ENCODE results near the gene DSCAML1. TPM values are rescaled to one million over a fixed set of nuclear protein-coding genes. Genes with fewer than 3 reads are reported as not detected.

Gene DSCAML1
- total and polyA plus RNA-seq, 2 donors, result 0.32 to 0.47 TPM

GRCh38 chr11:117677729-117678310 is 119.2 kb downstream of the DSCAML1 start:
- DNase-seq (ENCODE audit: low read depth in 6 of 9, low spot score in 9 of 9), result no peak
- no peaks in the 10 kb centered on the region for H3K36me3 ChIP-seq (ENCODE audit: control insufficient read depth in 2 of 2, insufficient read depth in 2 of 2, low read length in 1 of 2)
- peaks cover 0 to 2% of the 10 kb centered on the region in 2 donors for H3K27me3 ChIP-seq (ENCODE audit: control insufficient read depth in 2 of 2, insufficient read depth in 1 of 2, low read length in 1 of 2)
- peaks cover 0 to 1% of the 10 kb centered on the region in 2 donors for H3K9me3 ChIP-seq (ENCODE audit: control insufficient read depth in 2 of 2, insufficient read depth in 1 of 2, low read length in 1 of 2)
- H3K4me1 ChIP-seq (ENCODE audit: control insufficient read depth in 2 of 2, insufficient read depth in 2 of 2, low read length in 2 of 2), result no peaks in the 10 kb centered on the region
- no peak overlapping the region for H3K4me3 ChIP-seq (ENCODE audit: low read length in 2 of 2)
- H3K27ac ChIP-seq (ENCODE audit: low read depth in 1 of 2, low read length in 1 of 2), result no peak overlapping the region
- 93% methylated on average over 12 of the region's 12 CpGs for WGBS

GRCh38 chr11:117676501-117676900 is 120.5 kb downstream of the DSCAML1 start:
- H3K4me3 ChIP-seq (ENCODE audit: low read length in 2 of 2), result no peak overlapping the region
- H3K27ac ChIP-seq (ENCODE audit: low read depth in 1 of 2, low read length in 1 of 2), result no peak overlapping the region
- peaks cover 0 to 2% of the 10 kb centered on the region in 2 donors for H3K27me3 ChIP-seq (ENCODE audit: control insufficient read depth in 2 of 2, insufficient read depth in 1 of 2, low read length in 1 of 2)
- WGBS, result 95% methylated on average over 7 of the region's 7 CpGs
- no peaks in the 10 kb centered on the region for H3K4me1 ChIP-seq (ENCODE audit: control insufficient read depth in 2 of 2, insufficient read depth in 2 of 2, low read length in 2 of 2)
- DNase-seq (ENCODE audit: low read depth in 6 of 9, low spot score in 9 of 9), result no peak
- no peaks in the 10 kb centered on the region for H3K36me3 ChIP-seq (ENCODE audit: control insufficient read depth in 2 of 2, insufficient read depth in 2 of 2, low read length in 1 of 2)
- H3K9me3 ChIP-seq (ENCODE audit: control insufficient read depth in 2 of 2, insufficient read depth in 1 of 2, low read length in 1 of 2), result peaks cover 0 to 1% of the 10 kb centered on the region in 2 donors

GRCh38 chr11:117673602-117674001 is 123.4 kb downstream of the DSCAML1 start:
- no peaks in the 10 kb centered on the region for H3K36me3 ChIP-seq (ENCODE audit: control insufficient read depth in 2 of 2, insufficient read depth in 2 of 2, low read length in 1 of 2)
- no peak overlapping the region for H3K27ac ChIP-seq (ENCODE audit: low read depth in 1 of 2, low read length in 1 of 2)
- DNase-seq (ENCODE audit: low read depth in 6 of 9, low spot score in 9 of 9), result no peak
- H3K27me3 ChIP-seq (ENCODE audit: control insufficient read depth in 2 of 2, insufficient read depth in 1 of 2, low read length in 1 of 2), result no peaks in the 10 kb centered on the region
- H3K9me3 ChIP-seq (ENCODE audit: control insufficient read depth in 2 of 2, insufficient read depth in 1 of 2, low read length in 1 of 2), result peaks cover 0 to 1% of the 10 kb centered on the region in 2 donors
- no peaks in the 10 kb centered on the region for H3K4me1 ChIP-seq (ENCODE audit: control insufficient read depth in 2 of 2, insufficient read depth in 2 of 2, low read length in 2 of 2)
- 93% methylated on average over 8 of the region's 8 CpGs for WGBS
- H3K4me3 ChIP-seq (ENCODE audit: low read length in 2 of 2), result no peak overlapping the region

- 95% methylated on average over 4 of the region's 4 CpGs for WGBS
- no peak overlapping the region for H3K27ac ChIP-seq (ENCODE audit: low read depth in 1 of 2, low read length in 1 of 2)
- no peak for DNase-seq (ENCODE audit: low read depth in 6 of 9, low spot score in 9 of 9)
- H3K36me3 ChIP-seq (ENCODE audit: control insufficient read depth in 2 of 2, insufficient read depth in 2 of 2, low read length in 1 of 2), result no peaks in the 10 kb centered on the region
- no peak overlapping the region for H3K4me3 ChIP-seq (ENCODE audit: low read length in 2 of 2)
- no peaks in the 10 kb centered on the region for H3K27me3 ChIP-seq (ENCODE audit: control insufficient read depth in 2 of 2, insufficient read depth in 1 of 2, low read length in 1 of 2)
- H3K9me3 ChIP-seq (ENCODE audit: control insufficient read depth in 2 of 2, insufficient read depth in 1 of 2, low read length in 1 of 2), result no peaks in the 10 kb centered on the region
- H3K4me1 ChIP-seq (ENCODE audit: control insufficient read depth in 2 of 2, insufficient read depth in 2 of 2, low read length in 2 of 2), result no peaks in the 10 kb centered on the region
Measured at GRCh38 chr11:117671370-117671769, 125.6 kb downstream of the DSCAML1 start.

- 95% methylated on average over 7 of the region's 7 CpGs for WGBS
- no peaks in the 10 kb centered on the region for H3K9me3 ChIP-seq (ENCODE audit: control insufficient read depth in 2 of 2, insufficient read depth in 1 of 2, low read length in 1 of 2)
- H3K36me3 ChIP-seq (ENCODE audit: control insufficient read depth in 2 of 2, insufficient read depth in 2 of 2, low read length in 1 of 2), result no peaks in the 10 kb centered on the region
- H3K4me3 ChIP-seq (ENCODE audit: low read length in 2 of 2), result no peak overlapping the region
- no peaks in the 10 kb centered on the region for H3K27me3 ChIP-seq (ENCODE audit: control insufficient read depth in 2 of 2, insufficient read depth in 1 of 2, low read length in 1 of 2)
- no peak overlapping the region for H3K27ac ChIP-seq (ENCODE audit: low read depth in 1 of 2, low read length in 1 of 2)
- H3K4me1 ChIP-seq (ENCODE audit: control insufficient read depth in 2 of 2, insufficient read depth in 2 of 2, low read length in 2 of 2), result no peaks in the 10 kb centered on the region
- no peak for DNase-seq (ENCODE audit: low read depth in 6 of 9, low spot score in 9 of 9)
Measured at GRCh38 chr11:117670924-117671323, 126.1 kb downstream of the DSCAML1 start.

- no peaks in the 10 kb centered on the region for H3K4me1 ChIP-seq (ENCODE audit: control insufficient read depth in 2 of 2, insufficient read depth in 2 of 2, low read length in 2 of 2)
- H3K36me3 ChIP-seq (ENCODE audit: control insufficient read depth in 2 of 2, insufficient read depth in 2 of 2, low read length in 1 of 2), result no peaks in the 10 kb centered on the region
- H3K9me3 ChIP-seq (ENCODE audit: control insufficient read depth in 2 of 2, insufficient read depth in 1 of 2, low read length in 1 of 2), result no peaks in the 10 kb centered on the region
- WGBS, result 94% methylated on average over 5 of the region's 5 CpGs
- H3K27ac ChIP-seq (ENCODE audit: low read depth in 1 of 2, low read length in 1 of 2), result no peak overlapping the region
- H3K27me3 ChIP-seq (ENCODE audit: control insufficient read depth in 2 of 2, insufficient read depth in 1 of 2, low read length in 1 of 2), result no peaks in the 10 kb centered on the region
- no peak for DNase-seq (ENCODE audit: low read depth in 6 of 9, low spot score in 9 of 9)
- no peak overlapping the region for H3K4me3 ChIP-seq (ENCODE audit: low read length in 2 of 2)
Measured at GRCh38 chr11:117670443-117670842, 126.6 kb downstream of the DSCAML1 start.

- Histone ChIP-seq H3K4me1 (ENCODE audit: control insufficient read depth in 2 of 2, insufficient read depth in 2 of 2, low read length in 2 of 2) (no peaks in the 10 kb centered on the region), H3K27me3 (ENCODE audit: control insufficient read depth in 2 of 2, insufficient read depth in 1 of 2, low read length in 1 of 2) (no peaks in the 10 kb centered on the region), H3K9me3 (ENCODE audit: control insufficient read depth in 2 of 2, insufficient read depth in 1 of 2, low read length in 1 of 2) (no peaks in the 10 kb centered on the region), H3K4me3 (ENCODE audit: low read length in 2 of 2) (no peak overlapping the region), H3K27ac (ENCODE audit: low read depth in 1 of 2, low read length in 1 of 2) (no peak overlapping the region), H3K36me3 (ENCODE audit: control insufficient read depth in 2 of 2, insufficient read depth in 2 of 2, low read length in 1 of 2) (no peaks in the 10 kb centered on the region)
- no peak for DNase-seq (ENCODE audit: low read depth in 6 of 9, low spot score in 9 of 9)
- 96% methylated on average over 4 of the region's 4 CpGs for WGBS
Measured at GRCh38 chr11:117669616-117670015, 127.4 kb downstream of the DSCAML1 start.

GRCh38 chr11:117669062-117669461 is 128.0 kb downstream of the DSCAML1 start:
- Histone ChIP-seq H3K36me3 (ENCODE audit: control insufficient read depth in 2 of 2, insufficient read depth in 2 of 2, low read length in 1 of 2) (no peaks in the 10 kb centered on the region), H3K9me3 (ENCODE audit: control insufficient read depth in 2 of 2, insufficient read depth in 1 of 2, low read length in 1 of 2) (no peaks in the 10 kb centered on the region), H3K4me3 (ENCODE audit: low read length in 2 of 2) (no peak overlapping the region), H3K27ac (ENCODE audit: low read depth in 1 of 2, low read length in 1 of 2) (no peak overlapping the region), H3K4me1 (ENCODE audit: control insufficient read depth in 2 of 2, insufficient read depth in 2 of 2, low read length in 2 of 2) (no peaks in the 10 kb centered on the region), H3K27me3 (ENCODE audit: control insufficient read depth in 2 of 2, insufficient read depth in 1 of 2, low read length in 1 of 2) (no peaks in the 10 kb centered on the region)
- DNase-seq (ENCODE audit: low read depth in 6 of 9, low spot score in 9 of 9), result no peak
- 98% methylated on average over 4 of the region's 4 CpGs for WGBS

- no peak overlapping the region for H3K27ac ChIP-seq (ENCODE audit: low read depth in 1 of 2, low read length in 1 of 2)
- peaks cover 0 to 3% of the 10 kb centered on the region in 2 donors for H3K27me3 ChIP-seq (ENCODE audit: control insufficient read depth in 2 of 2, insufficient read depth in 1 of 2, low read length in 1 of 2)
- H3K36me3 ChIP-seq (ENCODE audit: control insufficient read depth in 2 of 2, insufficient read depth in 2 of 2, low read length in 1 of 2), result no peaks in the 10 kb centered on the region
- WGBS, result 98% methylated on average over 6 of the region's 6 CpGs
- H3K4me3 ChIP-seq (ENCODE audit: low read length in 2 of 2), result no peak overlapping the region
- no peaks in the 10 kb centered on the region for H3K9me3 ChIP-seq (ENCODE audit: control insufficient read depth in 2 of 2, insufficient read depth in 1 of 2, low read length in 1 of 2)
- no peak for DNase-seq (ENCODE audit: low read depth in 6 of 9, low spot score in 9 of 9)
- H3K4me1 ChIP-seq (ENCODE audit: control insufficient read depth in 2 of 2, insufficient read depth in 2 of 2, low read length in 2 of 2), result no peaks in the 10 kb centered on the region
Measured at GRCh38 chr11:117668321-117668751, 128.7 kb downstream of the DSCAML1 start.

Data from thymus (tissue), 11 donors.